H9 (cell line): ENCODE results near the gene GNE. TPM values are rescaled to one million over a fixed set of nuclear protein-coding genes. Genes with fewer than 3 reads are reported as not detected.

Source experiments
- DNase-seq: peaks from one replicate; pipeline ENCODE4 v3.0.0-alpha.2; 2017
- H2AFZ ChIP-seq: one replicate; pipeline ENCODE4 v1.6.1; 2013; ENCODE audit warnings: mild to moderate bottlenecking, low read length, control low read depth, moderate library complexity
- H2AK5ac ChIP-seq: 2 replicates; pipeline ENCODE4 v1.6.1; 2013; ENCODE audit warnings: low read length, control low read depth, mixed read lengths; ENCODE audit not compliant: insufficient read length
- H2BK120ac ChIP-seq: one replicate; pipeline ENCODE4 v1.6.1; 2013; ENCODE audit warnings: low read depth, mild to moderate bottlenecking, low read length, control low read depth, inconsistent platforms; ENCODE audit not compliant: poor library complexity, severe bottlenecking
- H2BK12ac ChIP-seq: 2 replicates; pipeline ENCODE4 v1.6.1; 2013; ENCODE audit warnings: low read length, control low read depth, mixed read lengths, low read depth; ENCODE audit not compliant: insufficient read length
- H2BK15ac ChIP-seq: 2 replicates; pipeline ENCODE4 v1.6.1; 2013; ENCODE audit warnings: low read depth, low read length, control low read depth
- H2BK20ac ChIP-seq: one replicate; pipeline ENCODE4 v1.6.1; 2013; ENCODE audit warnings: low read depth, mild to moderate bottlenecking, low read length, control low read depth, inconsistent platforms; ENCODE audit not compliant: poor library complexity, severe bottlenecking
- H2BK5ac ChIP-seq: 2 replicates; pipeline ENCODE4 v1.6.1; 2013; ENCODE audit warnings: low read length, control low read depth, mixed read lengths; ENCODE audit not compliant: insufficient read length
- H3K14ac ChIP-seq: 2 replicates; pipeline ENCODE4 v1.6.1; 2013; ENCODE audit warnings: low read length, control low read depth; ENCODE audit not compliant: insufficient read depth
- H3K18ac ChIP-seq: 2 replicates; pipeline ENCODE4 v1.6.1; 2013; ENCODE audit warnings: low read depth, mild to moderate bottlenecking, mixed read lengths, low read length, control low read depth; ENCODE audit not compliant: insufficient read length
- H3K23ac ChIP-seq: 2 replicates; pipeline ENCODE4 v1.6.1; 2013; ENCODE audit warnings: low read length, control low read depth, mixed read lengths, low read depth; ENCODE audit not compliant: insufficient read length
- H3K23me2 ChIP-seq: 2 replicates; pipeline ENCODE4 v1.6.1; 2013; ENCODE audit warnings: low read depth, mild to moderate bottlenecking, mixed read lengths, low read length, control low read depth; ENCODE audit not compliant: insufficient read length, poor library complexity, severe bottlenecking
- H3K27ac ChIP-seq: 2 replicates; pipeline ENCODE4 v1.5.1; 2013; ENCODE audit warnings: low read length, control low read depth, mixed read lengths, low read depth; ENCODE audit not compliant: insufficient read length
- H3K27me3 ChIP-seq: 2 replicates; pipeline ENCODE4 v1.6.1; 2013; ENCODE audit warnings: low read length, control low read depth, inconsistent platforms; ENCODE audit not compliant: insufficient read depth
- H3K4ac ChIP-seq: 2 replicates; pipeline ENCODE4 v1.6.1; 2013; ENCODE audit warnings: low read depth, mild to moderate bottlenecking, control low read depth, inconsistent platforms, low read length, moderate library complexity
- H3K4me1 ChIP-seq: 2 replicates; pipeline ENCODE4 v1.6.1; 2013; ENCODE audit warnings: low read length, control low read depth, inconsistent platforms; ENCODE audit not compliant: insufficient read depth
- H3K4me2 ChIP-seq: 2 replicates; pipeline ENCODE4 v1.6.1; 2013; ENCODE audit warnings: low read length, control low read depth, mixed read lengths; ENCODE audit not compliant: insufficient read length, insufficient read depth
- H3K56ac ChIP-seq: 2 replicates; pipeline ENCODE4 v1.6.1; 2013; ENCODE audit warnings: low read depth, mild to moderate bottlenecking, mixed read lengths, low read length, control low read depth; ENCODE audit not compliant: insufficient read length
- H3K79me1 ChIP-seq: 2 replicates; pipeline ENCODE4 v1.6.1; 2013; ENCODE audit warnings: low read depth, mild to moderate bottlenecking, moderate library complexity, low read length, control low read depth, inconsistent platforms; ENCODE audit not compliant: insufficient read depth, poor library complexity, severe bottlenecking
- H3K79me2 ChIP-seq: 2 replicates; pipeline ENCODE4 v1.6.1; 2013; ENCODE audit warnings: low read length, control low read depth, inconsistent platforms; ENCODE audit not compliant: insufficient read depth
- H3K9ac ChIP-seq: 2 replicates; pipeline ENCODE4 v1.6.1; 2013; ENCODE audit warnings: low read length, control low read depth, mixed read lengths; ENCODE audit not compliant: insufficient read length; ENCODE audit errors: extremely low read depth
- H3K9me3 ChIP-seq: one replicate; pipeline ENCODE4 v1.6.1; 2013; ENCODE audit warnings: low read depth, low read length, inconsistent platforms; ENCODE audit not compliant: control insufficient read depth
- H3T11ph ChIP-seq: one replicate; pipeline ENCODE4 v1.6.1; 2013; ENCODE audit warnings: mild to moderate bottlenecking, low read length, control low read depth, inconsistent platforms
- H4K20me1 ChIP-seq: one replicate; pipeline ENCODE4 v1.6.1; 2013; ENCODE audit not compliant: control insufficient read depth, insufficient read length, insufficient read depth
- H4K5ac ChIP-seq: 2 replicates; pipeline ENCODE4 v1.6.1; 2013; ENCODE audit warnings: low read depth, mild to moderate bottlenecking, mixed read lengths, low read length, control low read depth; ENCODE audit not compliant: insufficient read length
- H4K8ac ChIP-seq: replicated peaks from 2 replicates; pipeline ENCODE4 v1.6.1; 2013; ENCODE audit warnings: low read length, control low read depth, mixed read lengths, low read depth; ENCODE audit not compliant: insufficient read length
- H4K91ac ChIP-seq: 2 replicates; pipeline ENCODE4 v1.6.1; 2013; ENCODE audit warnings: low read depth, mild to moderate bottlenecking, moderate library complexity, mixed read lengths, low read length, control low read depth; ENCODE audit not compliant: insufficient read length
- H3K27ac Mint-ChIP-seq, 3 experiments: 2 replicates in 2 of 3; 3 replicates in 1 of 3; pipeline ENCODE4 v1.8.0; 2020 to 2021; ENCODE audit warnings: mixed read lengths in 3 of 3, mild to moderate bottlenecking in 1 of 3, moderate library complexity in 1 of 3
- H3K27me3 Mint-ChIP-seq: 2 replicates; pipeline ENCODE4 v1.8.0; 2021; ENCODE audit warnings: low read depth, mild to moderate bottlenecking, moderate library complexity, mixed read lengths
- H3K36me3 Mint-ChIP-seq, 3 experiments: 2 replicates in 2 of 3; 3 replicates in 1 of 3; pipeline ENCODE4 v1.8.0; 2020 to 2021; ENCODE audit warnings: low read depth in 3 of 3, mixed read lengths in 3 of 3; ENCODE audit not compliant: insufficient read depth in 1 of 3
- H3K4me1 Mint-ChIP-seq, 2 experiments: 2 replicates each; pipeline ENCODE4 v1.8.0; 2020; ENCODE audit warnings: mixed read lengths in 2 of 2
- H3K4me3 Mint-ChIP-seq, 2 experiments: 2 replicates in 1 of 2; 3 replicates in 1 of 2; pipeline ENCODE4 v1.8.0; 2020 to 2021; ENCODE audit warnings: mild to moderate bottlenecking in 2 of 2, mixed read lengths in 2 of 2, moderate library complexity in 1 of 2
- H3K9me3 Mint-ChIP-seq, 2 experiments: 2 replicates in 1 of 2; 3 replicates in 1 of 2; pipeline ENCODE4 v1.8.0; 2020; ENCODE audit warnings: mild to moderate bottlenecking in 2 of 2, mixed read lengths in 2 of 2, moderate library complexity in 1 of 2
- CTCF ChIP-seq: fragments of 200-600 bp; sonication (generic); conservative IDR thresholded peaks from 3 replicates; pipeline ENCODE4 v1.8.0; 2021; ENCODE audit warnings: antibody characterized with exemption, mild to moderate bottlenecking
- WGBS: extraction: QIAGEN DNeasy Blood & Tissue Kit; methylation state at CpG from one replicate; pipeline ENCODE4 v1.1.7; 2013; ENCODE audit warnings: missing lambda C conversion rate, low lambda C conversion rate, mixed read lengths; ENCODE audit not compliant: insufficient read length; ENCODE audit errors: extremely low coverage; 5-methylcytosine and 5-hydroxymethylcytosine counted together
- total RNA-seq: library from RNA; stranded (reverse); gene quantifications from 2 replicates; pipeline ENCODE4 v1.2.1, GENCODE V29; 2021

GNE gene
- total RNA-seq, 1 experiment from 2014 or later = 6.3 TPM

DNA sequence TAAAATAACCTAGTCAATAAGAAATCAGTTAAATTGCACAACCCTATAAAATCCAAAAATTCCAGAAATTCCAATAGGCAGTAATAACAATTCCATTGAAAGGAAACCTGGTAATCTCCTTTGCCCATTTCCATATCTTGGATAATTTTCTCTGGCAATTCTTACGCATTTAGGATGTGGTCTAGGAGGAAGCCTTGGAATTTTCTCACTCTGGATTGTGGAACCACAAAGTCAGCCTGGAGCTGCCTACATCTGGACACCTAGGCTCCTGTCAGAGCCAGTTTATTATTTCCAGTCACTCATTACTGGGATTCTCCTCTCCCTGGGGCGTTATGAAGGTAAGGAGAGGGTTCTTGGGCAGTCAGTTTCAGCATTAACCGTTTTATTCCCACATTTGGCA lies 40.3 kb upstream of the GNE start:
- no peak for DNase-seq
- no peak overlapping the region for H3K56ac ChIP-seq
- no peak overlapping the region for H2BK15ac ChIP-seq
- no peak overlapping the region for H3K27ac ChIP-seq
- H4K20me1 ChIP-seq = no peaks in the 10 kb centered on the region
- no peaks in the 10 kb centered on the region for H3K79me1 ChIP-seq
- H4K91ac ChIP-seq = no peak overlapping the region
- no peak overlapping the region for H2AFZ ChIP-seq
- H3K9me3 Mint-ChIP-seq = no peaks in the 10 kb centered on the region
- H3K18ac ChIP-seq = no peak overlapping the region
- H3K23ac ChIP-seq = no peak overlapping the region
- H3K27me3 Mint-ChIP-seq = no peaks in the 10 kb centered on the region
- no peak for TF ChIP-seq CTCF
- H3K23me2 ChIP-seq = no peaks in the 10 kb centered on the region
- H4K8ac ChIP-seq = no peak overlapping the region
- no peaks in the 10 kb centered on the region for H3K36me3 Mint-ChIP-seq
- no peak overlapping the region for H3T11ph ChIP-seq
- no peak overlapping the region for H3K4me2 ChIP-seq
- no peak overlapping the region for H3K4me3 Mint-ChIP-seq
- H3K9me3 ChIP-seq = no peaks in the 10 kb centered on the region
- H3K27ac Mint-ChIP-seq = no peak overlapping the region
- H3K14ac ChIP-seq = no peak overlapping the region
- no peak overlapping the region for H2BK5ac ChIP-seq
- no peak overlapping the region for H3K4ac ChIP-seq
- no peak overlapping the region for H2AK5ac ChIP-seq
- H3K9ac ChIP-seq = no peak overlapping the region
- peaks cover 6 to 9% of the 10 kb centered on the region in 2 experiments; a peak in 2 of 4 replicates for H3K4me1 Mint-ChIP-seq
- no peaks in the 10 kb centered on the region for H3K27me3 ChIP-seq
- no peak overlapping the region for H2BK120ac ChIP-seq
- no peaks in the 10 kb centered on the region for H3K4me1 ChIP-seq
- no peak overlapping the region for H2BK12ac ChIP-seq
- H4K5ac ChIP-seq = peak overlapping the region; percentile 42
- H3K79me2 ChIP-seq = no peaks in the 10 kb centered on the region
- no CpG with 5 or more reads among the region's 3 CpGs for WGBS
- H2BK20ac ChIP-seq = no peak overlapping the region
